GM19351 (cell line): ENCODE measurements around the gene RAPH1.
"Not testable (repeated sequence)": the region's sequence is repeated elsewhere in the genome, so short reads cannot be mapped to it uniquely, and the experiment has no call there.

ENCODE experiments used
- ATAC-seq: cut with Tn5 transposase; IDR thresholded peaks from one replicate; pipeline ENCODE4 v1.9.1; 2021; ENCODE audit warnings: mild to moderate bottlenecking, moderate library complexity; ENCODE audit not compliant: unreplicated experiment

Gene RAPH1

DNA sequence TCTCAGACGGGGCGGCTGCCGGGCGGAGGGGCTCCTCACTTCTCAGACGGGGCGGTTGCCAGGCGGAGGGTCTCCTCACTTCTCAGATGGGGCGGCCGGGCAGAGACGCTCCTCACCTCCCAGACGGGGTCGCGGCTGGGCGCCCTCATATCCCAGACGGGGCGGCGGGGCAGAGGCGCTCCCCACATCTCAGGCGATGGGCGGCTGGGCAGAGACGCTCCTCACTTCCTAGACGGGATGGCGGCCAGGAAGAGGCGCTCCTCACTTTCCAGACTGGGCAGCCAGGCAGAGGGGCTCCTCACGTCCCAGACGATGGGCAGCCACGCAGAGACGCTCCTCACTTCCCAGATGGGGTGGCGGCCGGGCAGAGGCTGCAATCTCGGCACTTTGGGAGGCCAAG, 162.4 kb downstream of the RAPH1 start:
- not testable (repeated sequence) for ATAC-seq

DNA sequence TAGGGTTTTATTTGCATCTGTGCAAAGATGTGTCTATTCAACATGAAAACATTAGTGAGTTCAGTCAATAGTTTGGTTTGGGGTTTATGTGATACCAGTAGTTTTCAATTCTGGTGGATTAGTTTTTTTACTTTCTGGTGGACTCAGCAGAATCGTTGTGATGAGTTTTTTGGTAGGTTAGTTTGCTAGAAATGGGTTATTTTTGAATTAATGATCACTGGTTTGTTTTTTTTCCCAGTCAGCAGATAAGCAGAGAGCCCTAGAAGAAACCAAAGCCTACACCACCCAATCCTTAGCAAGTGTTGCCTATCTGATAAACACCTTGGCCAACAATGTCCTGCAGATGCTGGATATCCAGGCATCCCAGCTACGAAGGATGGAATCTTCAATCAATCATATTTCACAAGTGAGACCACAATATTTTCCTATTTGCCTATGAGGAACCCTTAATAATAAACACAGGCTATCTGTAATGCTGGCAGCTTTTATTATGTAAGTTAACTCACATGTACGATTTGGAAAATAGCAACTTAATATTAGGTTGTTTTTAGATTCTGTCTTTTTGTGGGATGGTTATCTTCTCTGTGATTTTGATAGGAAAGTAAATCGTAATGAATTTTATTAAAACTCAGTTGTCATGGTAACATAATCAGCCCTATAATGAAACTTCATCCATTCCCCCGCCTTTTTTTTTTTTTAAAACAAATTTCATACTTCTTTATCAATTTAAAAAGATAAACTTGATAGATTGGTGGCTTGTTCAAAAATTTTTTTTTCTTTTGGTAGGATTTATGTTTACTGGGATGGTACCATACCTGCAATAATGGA, 168.2 kb downstream of the RAPH1 start:
- ATAC-seq = no peak

DNA sequence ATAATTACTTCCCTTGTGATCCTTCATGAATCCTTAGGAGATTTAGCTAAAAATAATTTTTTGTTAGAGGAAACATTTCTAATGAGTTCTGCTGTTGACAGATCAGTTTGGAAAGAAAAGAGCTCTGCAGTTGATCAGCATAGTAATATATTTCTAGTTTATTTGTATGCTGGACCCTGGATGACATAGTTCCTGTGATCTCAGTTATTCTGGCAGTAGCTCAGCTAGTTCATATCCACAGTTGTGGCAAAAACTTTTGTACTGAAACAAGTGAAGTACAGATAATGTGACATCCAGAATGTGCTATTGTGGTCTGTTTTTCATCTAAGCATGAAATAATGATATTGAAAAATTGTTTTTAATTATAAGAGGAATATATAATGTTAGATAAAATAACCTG, 173.2 kb downstream of the RAPH1 start:
- ATAC-seq = no peak

DNA sequence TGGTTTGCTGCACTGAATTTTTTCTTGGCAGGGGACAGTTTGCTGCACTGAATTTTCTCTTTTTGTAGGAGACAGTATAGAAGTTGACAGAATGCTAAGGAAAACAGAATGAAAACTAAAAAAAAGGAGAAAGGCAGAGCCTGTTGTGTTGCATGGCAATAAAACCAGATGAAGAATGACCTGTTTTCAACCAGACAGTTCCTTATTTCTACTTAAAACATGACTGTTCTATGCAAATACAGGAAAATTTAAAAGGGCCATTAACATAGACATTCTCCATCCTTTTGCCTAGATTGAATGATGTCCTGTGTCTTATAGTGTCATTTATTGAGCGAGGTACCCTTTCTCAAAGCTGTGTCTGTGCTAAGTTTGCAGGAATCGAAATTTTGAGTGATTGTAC, 173.6 kb downstream of the RAPH1 start:
- no peak for ATAC-seq

DNA sequence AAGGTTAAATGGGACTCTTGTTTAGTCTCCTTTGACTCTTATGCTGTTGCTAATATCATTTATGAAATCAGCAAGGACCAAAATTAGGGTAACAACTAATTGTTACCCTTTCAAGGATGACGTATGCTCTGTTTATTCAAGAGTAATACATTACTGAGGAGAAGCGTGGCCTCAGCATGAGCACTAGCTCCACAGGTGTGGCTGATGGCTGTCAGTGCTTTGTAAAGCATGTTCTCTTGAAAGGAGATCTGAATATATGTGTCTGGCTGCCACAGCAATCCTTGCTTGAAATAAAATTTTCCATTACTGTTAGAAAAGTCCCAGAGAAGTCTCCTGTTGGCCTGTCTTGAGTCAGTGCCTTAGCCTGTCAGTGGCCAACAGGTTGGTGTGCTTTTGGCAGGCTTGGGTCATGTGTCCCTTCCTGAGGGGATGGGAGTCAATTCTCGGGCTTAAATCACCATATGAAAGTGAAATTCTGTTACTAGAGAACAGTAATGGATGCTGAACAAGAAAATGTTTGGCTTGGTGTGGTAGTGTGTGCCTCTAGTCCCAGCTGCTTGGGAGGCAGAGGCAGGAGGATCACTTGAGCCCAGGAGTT, 174.2 kb downstream of the RAPH1 start:
- no peak for ATAC-seq

DNA sequence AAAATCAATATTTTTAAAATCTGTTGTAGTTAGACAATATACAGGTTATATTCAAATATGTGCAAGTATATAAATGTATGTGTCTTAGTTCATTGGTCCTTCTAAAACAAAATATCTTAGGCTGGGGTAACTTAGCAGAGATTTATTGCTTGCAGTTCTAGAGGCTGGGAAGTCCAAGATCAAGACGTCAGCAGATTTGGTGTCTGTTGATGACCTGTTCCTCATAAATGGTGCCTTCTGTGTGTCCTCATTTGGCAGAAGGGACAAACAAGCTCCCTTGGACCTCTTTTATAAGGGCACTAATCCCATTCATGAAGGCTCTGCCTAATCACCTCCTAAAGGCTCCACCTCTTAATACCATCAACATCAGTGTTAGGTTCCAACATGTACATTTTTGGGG, 175.7 kb downstream of the RAPH1 start:
- ATAC-seq = no peak

DNA sequence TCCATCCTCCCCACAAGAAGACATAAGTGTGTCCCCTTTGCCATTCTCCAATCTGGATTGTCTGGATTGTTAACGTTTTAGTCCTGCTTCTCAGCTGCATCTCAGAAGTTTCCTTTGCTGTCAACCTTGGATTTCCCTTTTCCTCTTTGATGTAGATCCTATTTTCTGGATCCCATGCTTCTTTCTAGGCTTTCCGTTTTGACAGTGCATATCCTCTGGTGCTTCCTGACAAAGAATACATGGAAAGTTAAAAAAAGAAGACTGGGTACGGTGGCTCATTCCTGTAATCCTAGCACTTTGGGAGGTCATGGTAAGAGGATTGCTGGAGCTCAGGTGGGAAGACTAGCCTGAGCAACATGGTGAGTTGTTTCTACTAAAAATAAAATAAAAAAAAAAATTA, 180.1 kb downstream of the RAPH1 start:
- ATAC-seq = no peak

DNA sequence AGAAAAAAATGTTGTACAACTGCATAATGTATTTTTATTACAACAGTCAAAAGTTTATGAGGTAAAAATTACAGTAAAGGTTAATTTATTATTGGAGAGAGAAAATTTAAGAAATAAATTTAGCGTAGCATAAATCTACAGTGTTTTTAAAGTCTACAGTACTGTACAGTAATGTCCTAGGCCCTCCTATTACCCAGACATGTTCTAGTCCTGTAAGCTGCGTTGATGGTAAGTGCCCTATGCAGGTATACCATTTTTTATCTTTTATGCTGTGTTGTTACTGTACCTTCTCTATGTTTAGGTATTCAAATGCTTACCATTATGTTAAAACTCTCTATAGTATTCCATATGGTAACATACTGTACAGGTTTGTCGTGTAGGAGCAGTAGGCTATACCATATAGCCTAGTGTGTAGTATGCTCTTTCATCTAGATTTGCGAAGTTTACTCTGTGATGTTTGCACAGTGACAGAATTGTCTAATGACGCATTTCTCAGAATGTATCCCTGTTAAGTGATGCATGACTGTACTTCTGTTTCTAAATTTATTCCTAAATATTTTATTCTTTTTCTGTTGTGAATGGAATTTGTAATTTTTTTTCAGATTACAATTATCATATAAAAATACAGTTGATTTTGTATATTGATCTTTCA, 182.4 kb downstream of the RAPH1 start:
- no peak for ATAC-seq

DNA sequence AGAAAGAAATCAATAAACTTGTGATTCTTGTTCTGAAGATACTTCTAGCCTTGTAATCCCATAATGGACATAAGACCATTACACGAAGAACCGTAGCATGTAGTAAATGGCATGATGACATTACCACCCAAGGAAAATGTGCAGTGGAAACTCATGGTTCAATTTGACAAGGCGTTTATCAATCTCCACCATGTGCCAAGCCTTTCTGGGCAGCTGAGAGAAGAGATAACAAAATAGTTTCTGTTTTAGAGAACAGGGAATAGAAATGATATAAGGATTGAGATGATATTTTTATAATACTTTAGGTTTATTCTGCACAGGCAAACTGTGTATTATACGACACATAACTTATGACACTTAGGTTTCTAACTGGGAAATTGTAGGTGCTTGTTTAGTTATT, 187.7 kb downstream of the RAPH1 start:
- no peak for ATAC-seq

DNA sequence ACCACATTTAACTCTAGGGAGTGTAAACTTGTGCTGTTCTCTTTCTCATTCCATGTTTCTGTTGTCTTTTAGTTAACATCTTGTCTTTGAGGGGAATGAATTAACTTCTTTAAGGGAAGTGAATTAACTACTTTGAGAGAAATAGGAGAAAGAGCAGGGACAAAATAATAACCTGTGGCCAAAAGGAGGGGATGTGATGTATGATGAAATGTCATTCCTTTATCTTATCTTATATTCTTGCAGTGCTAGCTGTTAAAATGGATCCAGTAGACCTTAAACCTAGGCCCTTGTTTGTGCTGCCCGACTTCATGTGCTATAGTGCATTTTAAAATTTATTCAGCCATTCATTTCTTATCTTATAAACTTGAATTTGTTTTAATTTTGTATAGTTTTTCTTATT, 188.5 kb downstream of the RAPH1 start:
- ATAC-seq = no peak

DNA sequence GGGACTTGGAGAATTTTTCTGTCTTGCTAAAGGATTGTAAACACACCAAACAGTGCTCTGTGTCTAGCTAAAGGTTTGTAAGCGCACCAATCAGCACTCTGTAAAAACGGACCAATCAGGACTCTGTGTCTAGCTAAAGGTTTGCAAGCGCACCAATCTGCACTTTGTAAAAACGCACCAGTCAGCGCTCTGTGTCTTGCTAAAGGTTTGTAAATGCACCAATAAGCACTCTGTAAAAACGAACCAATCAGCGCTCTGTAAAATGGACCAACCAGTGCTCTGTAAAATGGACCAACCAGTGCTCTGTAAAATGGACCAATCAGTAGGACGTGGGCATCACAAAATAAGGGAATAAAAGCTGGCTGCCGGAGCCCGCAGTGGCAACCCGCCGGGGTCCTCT, 190.4 kb downstream of the RAPH1 start:
- ATAC-seq = no peak
